AG09309 (cell line): ENCODE measurements around the gene AXIN2.

Experiments
- DNase-seq: peaks from one replicate; pipeline ENCODE4 v3.0.0-alpha.2; 2010; ENCODE audit warnings: low read depth
- H3K4me3 ChIP-seq: 2 replicates; pipeline ENCODE4 v1.5.1; 2011; ENCODE audit warnings: mild to moderate bottlenecking, low read depth, low read length, moderate library complexity; ENCODE audit not compliant: control insufficient read depth
- CTCF ChIP-seq: IDR thresholded peaks from 2 replicates; pipeline ENCODE4 v1.5.1; 2011; ENCODE audit warnings: mild to moderate bottlenecking, low read depth, low read length, inconsistent platforms; ENCODE audit not compliant: insufficient read depth, control insufficient read depth; ENCODE audit errors: missing control alignments

Gene AXIN2

GRCh38 chr17:65559461-65559803 is 2.0 kb downstream of the AXIN2 start:
- TF ChIP-seq CTCF: no peak
- peak overlapping the region; percentile 55 for H3K4me3 ChIP-seq
- DNase-seq: no peak

GRCh38 chr17:65558683-65559460 is 2.6 kb downstream of the AXIN2 start:
- no peak for TF ChIP-seq CTCF
- DNase-seq: no peak
- peak overlapping the region; percentile 55 for H3K4me3 ChIP-seq

GRCh38 chr17:65558311-65558682 is 3.2 kb downstream of the AXIN2 start:
- no peak overlapping the region for H3K4me3 ChIP-seq

GRCh38 chr17:65557349-65558310 is 3.8 kb downstream of the AXIN2 start:
- no peak for TF ChIP-seq CTCF
- DNase-seq: peak; percentile 29
- no peak overlapping the region for H3K4me3 ChIP-seq

More at GRCh38 chr17:65558311-65558682, 3.2 kb downstream of the AXIN2 start:
- no peak for DNase-seq
- no peak for TF ChIP-seq CTCF

- DNase-seq: no peak
- H3K4me3 ChIP-seq: no peak overlapping the region
- no peak for TF ChIP-seq CTCF
Observed at GRCh38 chr17:65556910-65557348, 4.5 kb downstream of the AXIN2 start.

- no peak overlapping the region for H3K4me3 ChIP-seq
- DNase-seq: no peak
- TF ChIP-seq CTCF: peak; percentile 88
Observed at GRCh38 chr17:65556014-65556909, 5.2 kb downstream of the AXIN2 start.
